H1 (cell line): ENCODE measurements around the gene EFCAB3. TPM values are rescaled to one million over a fixed set of nuclear protein-coding genes. Genes with fewer than 3 reads are reported as not detected.
"Not testable (repeated sequence)": the region's sequence is repeated elsewhere in the genome, so short reads cannot be mapped to it uniquely, and the experiment has no call there.

ENCODE experiments used
- CTCF ChIA-PET: fragments of 300-600 bp; sonication (Branson Sonifier 250); formaldehyde crosslinking; loops from one replicate; lab custom pipeline; 2021; ENCODE audit not compliant: partially characterized antibody; lab: Charles Lee
- POLR2A ChIA-PET: fragments of 300-600 bp; sonication (Branson Sonifier 250); formaldehyde crosslinking; loops from one replicate; lab custom pipeline; 2021; ENCODE audit warnings: inconsistent platforms; ENCODE audit not compliant: partially characterized antibody; lab: Charles Lee
- DNase-seq, 2 experiments: peaks; one replicate each; pipeline versions ENCODE4 v3.0.0 to v3.0.0-alpha.2; 2010 to 2022; ENCODE audit warnings: low spot score in 2 of 2, low read depth in 1 of 2, mixed read lengths in 1 of 2
- FAIRE-seq: peaks from 2 replicates; lab custom pipeline; 2011; peaks lifted over from hg19 to GRCh38; lab: Jason Lieb, UNC
- H2AFZ ChIP-seq: 2 replicates; pipeline ENCODE4 v1.8.1; 2012; ENCODE audit warnings: low read length, inconsistent platforms
- H2AK5ac ChIP-seq: 2 replicates; pipeline ENCODE4 v1.6.1; 2013; ENCODE audit warnings: low read depth, low read length
- H2BK120ac ChIP-seq: replicated peaks from 2 replicates; pipeline ENCODE3; 2013; ENCODE audit warnings: low read depth, low read length, inconsistent platforms
- H2BK12ac ChIP-seq: 2 replicates; pipeline ENCODE4 v1.6.1; 2013; ENCODE audit warnings: low read depth, low read length
- H2BK15ac ChIP-seq: 2 replicates; pipeline ENCODE4 v1.6.1; 2013; ENCODE audit warnings: low read length
- H2BK20ac ChIP-seq: 2 replicates; pipeline ENCODE4 v1.6.1; 2013; ENCODE audit warnings: low read length
- H2BK5ac ChIP-seq: 2 replicates; pipeline ENCODE4 v1.6.1; 2013; ENCODE audit warnings: low read depth, low read length
- H3K14ac ChIP-seq: 2 replicates; pipeline ENCODE4 v1.6.1; 2013; ENCODE audit warnings: inconsistent platforms; ENCODE audit not compliant: insufficient read length
- H3K18ac ChIP-seq: 2 replicates; pipeline ENCODE4 v1.6.1; 2013; ENCODE audit warnings: low read length; ENCODE audit errors: extremely low read depth
- H3K23ac ChIP-seq: 2 replicates; pipeline ENCODE4 v1.6.1; 2013; ENCODE audit warnings: inconsistent platforms; ENCODE audit not compliant: insufficient read length
- H3K23me2 ChIP-seq: 2 replicates; pipeline ENCODE4 v1.6.1; 2013; ENCODE audit warnings: low read depth, low read length
- H3K27ac ChIP-seq: 2 replicates; pipeline ENCODE4 v1.6.1; 2011; ENCODE audit warnings: low read depth, low read length, inconsistent platforms
- H3K27me3 ChIP-seq, 4 experiments: replicated peaks in 1 of 4; 1 replicate in 1 of 4; 2 replicates in 3 of 4; pipeline versions ENCODE4 v1.6.1 to v1.8.1; 2011 to 2013; ENCODE audit warnings: low read length in 3 of 4, mild to moderate bottlenecking in 3 of 4, inconsistent platforms in 2 of 4, mixed read lengths in 2 of 4, moderate library complexity in 1 of 4; ENCODE audit not compliant: control insufficient read depth in 3 of 4, insufficient read depth in 3 of 4; ENCODE audit errors: extremely low read depth in 1 of 4
- H3K36me3 ChIP-seq, 4 experiments: 2 replicates each; pipeline versions ENCODE4 v1.6.1 to v1.8.1; 2011 to 2013; ENCODE audit warnings: mild to moderate bottlenecking in 4 of 4, low read length in 3 of 4, moderate library complexity in 2 of 4, control low read depth in 1 of 4, inconsistent platforms in 1 of 4; ENCODE audit not compliant: insufficient read depth in 4 of 4, control insufficient read depth in 2 of 4
- H3K4ac ChIP-seq: replicated peaks from 2 replicates; pipeline ENCODE3; 2013; ENCODE audit warnings: low read length, low read depth, mixed read lengths, inconsistent platforms; ENCODE audit not compliant: insufficient read length
- H3K4me1 ChIP-seq, 4 experiments: replicated peaks in 1 of 4; 1 replicate in 1 of 4; 2 replicates in 3 of 4; pipeline versions ENCODE4 v1.6.1 to v1.8.1; 2011 to 2013; ENCODE audit warnings: low read length in 3 of 4, inconsistent platforms in 2 of 4, mixed read lengths in 1 of 4; ENCODE audit not compliant: insufficient read depth in 4 of 4, control insufficient read depth in 3 of 4
- H3K4me2 ChIP-seq, 2 experiments: 2 replicates each; pipeline versions ENCODE4 v1.6.1 to v1.8.1; 2011 to 2013; ENCODE audit warnings: low read depth in 2 of 2, low read length in 2 of 2, control low read depth in 1 of 2, inconsistent platforms in 1 of 2, mild to moderate bottlenecking in 1 of 2; ENCODE audit not compliant: insufficient read depth in 1 of 2
- H3K4me3 ChIP-seq, 4 experiments: fragments of 200-600, 300-600 bp in 1 of 4; sonication (generic), shearing (Covaris generic), sonication (Bioruptor Twin) in 1 of 4; 2 replicates each; pipeline versions ENCODE4 v1.5.1 to v1.8.1; 2011 to 2016; ENCODE audit warnings: low read length in 4 of 4, low read depth in 3 of 4, control low read depth in 2 of 4, inconsistent platforms in 2 of 4, mild to moderate bottlenecking in 2 of 4, mixed read lengths in 1 of 4, moderate library complexity in 1 of 4; ENCODE audit not compliant: insufficient read depth in 2 of 4; ENCODE audit errors: extremely low read depth in 1 of 4
- H3K56ac ChIP-seq: replicated peaks from 2 replicates; pipeline ENCODE3; 2013; ENCODE audit warnings: low read depth, mild to moderate bottlenecking, mixed read lengths, low read length, inconsistent platforms; ENCODE audit not compliant: insufficient read length
- H3K79me1 ChIP-seq: 2 replicates; pipeline ENCODE4 v1.6.1; 2013; ENCODE audit warnings: low read depth, low read length, control low read depth
- H3K79me2 ChIP-seq, 2 experiments: 2 replicates each; pipeline versions ENCODE4 v1.6.1 to v1.8.1; 2012 to 2013; ENCODE audit warnings: low read length in 2 of 2, mild to moderate bottlenecking in 2 of 2, inconsistent platforms in 1 of 2; ENCODE audit not compliant: insufficient read depth in 2 of 2, control insufficient read depth in 1 of 2
- H3K9ac ChIP-seq, 4 experiments: replicated peaks in 1 of 4; 1 replicate in 1 of 4; 2 replicates in 3 of 4; pipeline versions ENCODE4 v1.6.1 to v1.8.1; 2011 to 2013; ENCODE audit warnings: low read depth in 3 of 4, low read length in 3 of 4, control low read depth in 2 of 4, mild to moderate bottlenecking in 2 of 4, moderate library complexity in 2 of 4, inconsistent platforms in 1 of 4; ENCODE audit errors: extremely low read depth in 1 of 4
- H3K9me3 ChIP-seq, 2 experiments: 2 replicates each; pipeline versions ENCODE4 v1.6.1 to v1.8.1; 2012 to 2013; ENCODE audit warnings: mild to moderate bottlenecking in 2 of 2, moderate library complexity in 2 of 2, control low read depth in 1 of 2, inconsistent platforms in 1 of 2, low read depth in 1 of 2, low read length in 1 of 2, mixed read lengths in 1 of 2; ENCODE audit not compliant: insufficient read depth in 2 of 2
- H4K20me1 ChIP-seq, 2 experiments: replicated peaks in 1 of 2; 2 replicates each; pipeline versions ENCODE3 to v1.8.1; 2011 to 2013; ENCODE audit warnings: inconsistent platforms in 2 of 2, low read length in 2 of 2, mild to moderate bottlenecking in 1 of 2; ENCODE audit not compliant: insufficient read depth in 2 of 2, control insufficient read depth in 1 of 2
- H4K5ac ChIP-seq: 2 replicates; pipeline ENCODE4 v1.6.1; 2013; ENCODE audit warnings: low read length, low read depth, mixed read lengths, inconsistent platforms; ENCODE audit not compliant: insufficient read length
- H4K8ac ChIP-seq: 2 replicates; pipeline ENCODE4 v1.8.0; 2013; ENCODE audit warnings: mild to moderate bottlenecking, moderate library complexity, low read length, inconsistent platforms; ENCODE audit not compliant: insufficient read depth; ENCODE audit errors: extremely low read depth
- H4K91ac ChIP-seq: replicated peaks from 2 replicates; pipeline ENCODE3; 2013; ENCODE audit warnings: low read length, mixed read lengths, inconsistent platforms; ENCODE audit not compliant: insufficient read length
- WGBS, 2 experiments: shearing (Covaris generic) in 1 of 2; methylation state at CpG; one replicate each; pipeline versions ENCODE4 v1.1.6 to v1.1.7; 2013 to 2015; ENCODE audit warnings: low lambda C conversion rate in 2 of 2, mixed read lengths in 2 of 2, inconsistent platforms in 1 of 2, low coverage in 1 of 2, missing lambda C conversion rate in 1 of 2; ENCODE audit not compliant: insufficient replicate concordance in 2 of 2, insufficient coverage in 1 of 2, insufficient read length in 1 of 2; ENCODE audit errors: extremely low coverage in 1 of 2, missing lambda C conversion rate in 1 of 2; 5-methylcytosine and 5-hydroxymethylcytosine counted together
- polyA plus RNA-seq, 7 experiments: library from polyadenylated mRNA; depleted of rRNA in 3 of 7; stranded (reverse) in 5 of 7; unstranded in 2 of 7; fragments of >200 nt in 5 of 7; fragments of 200-250 nt in 2 of 7; gene quantifications; 1 replicate in 5 of 7; 2 replicates in 1 of 7; 4 replicates in 1 of 7; pipeline versions ENCODE4 v1.2.1 to v1.2.3, GENCODE V29; 2011 to 2013; ENCODE audit warnings: missing spikeins in 2 of 7, mixed read lengths in 2 of 7
- total RNA-seq: library from RNA; stranded (reverse); fragmentation: NEBNext Ultra II Directional; extraction: Animal tissue kit (Norgen Biotek cat#: 25700); gene quantifications from 2 replicates; pipeline ENCODE4 v1.2.1, GENCODE V29; 2021

Gene EFCAB3
- total and polyA plus RNA-seq, 2 of the 8 experiments (the other 6 are each of a cell fraction or from before 2014, with no cell fraction given): not detected

GRCh38 chr17:62435251-62435650 lies 54.9 kb downstream of the EFCAB3 start:
- H3K27me3 ChIP-seq, H2AFZ ChIP-seq, H2BK120ac ChIP-seq, H4K8ac ChIP-seq, H2BK15ac ChIP-seq, H3K4me2 ChIP-seq, H3K79me2 ChIP-seq, H4K91ac ChIP-seq, H3K79me1 ChIP-seq, H2BK5ac ChIP-seq, H3K4ac ChIP-seq, H2BK20ac ChIP-seq, H3K23ac ChIP-seq, H3K9me3 ChIP-seq, H3K9ac ChIP-seq, DNase-seq, FAIRE-seq, H4K5ac ChIP-seq, H3K4me3 ChIP-seq, H2BK12ac ChIP-seq, H3K4me1 ChIP-seq, H3K56ac ChIP-seq, H2AK5ac ChIP-seq, H3K14ac ChIP-seq, H3K23me2 ChIP-seq, CTCF ChIA-PET, H3K27ac ChIP-seq, H3K18ac ChIP-seq, H4K20me1 ChIP-seq, POLR2A ChIA-PET: not testable (repeated sequence)
- peaks cover 0 to 23% (median 5%) of the 10 kb centered on the region in 4 experiments; a peak in 5 of 8 replicates for H3K36me3 ChIP-seq
- 94% methylated on average over 4 of the region's 4 CpGs; no CpG with 5 or more reads in 1 of the 2 experiments for whole genome bisulfite sequencing, 2 experiments

GRCh38 chr17:62441181-62441580 lies 60.8 kb downstream of the EFCAB3 start:
- H4K5ac ChIP-seq, H3K27me3 ChIP-seq, FAIRE-seq, H2BK120ac ChIP-seq, H3K14ac ChIP-seq, DNase-seq, CTCF ChIA-PET, POLR2A ChIA-PET, H2BK5ac ChIP-seq, H2AFZ ChIP-seq, H3K79me1 ChIP-seq, H2BK15ac ChIP-seq, H3K56ac ChIP-seq, H3K23me2 ChIP-seq, H4K8ac ChIP-seq, H3K18ac ChIP-seq, H3K79me2 ChIP-seq, H3K9ac ChIP-seq, H3K4me2 ChIP-seq, H3K27ac ChIP-seq, H4K91ac ChIP-seq, H2BK20ac ChIP-seq, H3K4me3 ChIP-seq, H2AK5ac ChIP-seq, H3K4me1 ChIP-seq, H3K9me3 ChIP-seq, H3K4ac ChIP-seq, H2BK12ac ChIP-seq, H3K23ac ChIP-seq, H4K20me1 ChIP-seq: not testable (repeated sequence)
- 93% methylated on average over 6 of the region's 6 CpGs; no CpG with 5 or more reads in 1 of the 2 experiments for WGBS, 2 experiments
- H3K36me3 ChIP-seq: peaks cover 2 to 45% (median 26%) of the 10 kb centered on the region in 4 experiments; a peak in 6 of 8 replicates
